Measurements from ENCODE around the gene SDK1. TPM values are rescaled to one million over a fixed set of nuclear protein-coding genes. Genes with fewer than 3 reads are reported as not detected.

Gene SDK1
- total RNA-seq, 1 experiment from 2014 or later: 9.3 TPM

- H3K27me3 Mint-ChIP-seq (ENCODE audit: low read depth): no peaks in the 10 kb centered on the region
- TF ChIP-seq, protein P1, sequence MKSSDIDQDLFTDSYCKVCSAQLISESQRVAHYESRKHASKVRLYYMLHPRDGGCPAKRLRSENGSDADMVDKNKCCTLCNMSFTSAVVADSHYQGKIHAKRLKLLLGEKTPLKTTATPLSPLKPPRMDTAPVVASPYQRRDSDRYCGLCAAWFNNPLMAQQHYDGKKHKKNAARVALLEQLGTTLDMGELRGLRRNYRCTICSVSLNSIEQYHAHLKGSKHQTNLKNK (CRISPR knock-in tag; IDR thresholded peaks at IDR 0.05): no peak
- TF ChIP-seq AR (CRISPR knock-in tag; IDR thresholded peaks at IDR 0.05): no peak
- no peak for TF ChIP-seq ATF2 (CRISPR knock-in tag; IDR thresholded peaks at IDR 0.05; ENCODE audit: borderline replicate concordance, low read depth)
- no peak for TF ChIP-seq TCF7 (CRISPR knock-in tag; IDR thresholded peaks at IDR 0.05; ENCODE audit: low read depth)
- TF ChIP-seq, protein P2, sequence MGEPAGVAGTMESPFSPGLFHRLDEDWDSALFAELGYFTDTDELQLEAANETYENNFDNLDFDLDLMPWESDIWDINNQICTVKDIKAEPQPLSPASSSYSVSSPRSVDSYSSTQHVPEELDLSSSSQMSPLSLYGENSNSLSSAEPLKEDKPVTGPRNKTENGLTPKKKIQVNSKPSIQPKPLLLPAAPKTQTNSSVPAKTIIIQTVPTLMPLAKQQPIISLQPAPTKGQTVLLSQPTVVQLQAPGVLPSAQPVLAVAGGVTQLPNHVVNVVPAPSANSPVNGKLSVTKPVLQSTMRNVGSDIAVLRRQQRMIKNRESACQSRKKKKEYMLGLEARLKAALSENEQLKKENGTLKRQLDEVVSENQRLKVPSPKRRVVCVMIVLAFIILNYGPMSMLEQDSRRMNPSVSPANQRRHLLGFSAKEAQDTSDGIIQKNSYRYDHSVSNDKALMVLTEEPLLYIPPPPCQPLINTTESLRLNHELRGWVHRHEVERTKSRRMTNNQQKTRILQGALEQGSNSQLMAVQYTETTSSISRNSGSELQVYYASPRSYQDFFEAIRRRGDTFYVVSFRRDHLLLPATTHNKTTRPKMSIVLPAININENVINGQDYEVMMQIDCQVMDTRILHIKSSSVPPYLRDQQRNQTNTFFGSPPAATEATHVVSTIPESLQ (CRISPR knock-in tag; IDR thresholded peaks at IDR 0.05): no peak
- no peak for TF ChIP-seq MAX (CRISPR knock-in tag; IDR thresholded peaks at IDR 0.05)
- TF ChIP-seq IRF1 (CRISPR knock-in tag; IDR thresholded peaks at IDR 0.05): no peak
- TF ChIP-seq, protein P3, sequence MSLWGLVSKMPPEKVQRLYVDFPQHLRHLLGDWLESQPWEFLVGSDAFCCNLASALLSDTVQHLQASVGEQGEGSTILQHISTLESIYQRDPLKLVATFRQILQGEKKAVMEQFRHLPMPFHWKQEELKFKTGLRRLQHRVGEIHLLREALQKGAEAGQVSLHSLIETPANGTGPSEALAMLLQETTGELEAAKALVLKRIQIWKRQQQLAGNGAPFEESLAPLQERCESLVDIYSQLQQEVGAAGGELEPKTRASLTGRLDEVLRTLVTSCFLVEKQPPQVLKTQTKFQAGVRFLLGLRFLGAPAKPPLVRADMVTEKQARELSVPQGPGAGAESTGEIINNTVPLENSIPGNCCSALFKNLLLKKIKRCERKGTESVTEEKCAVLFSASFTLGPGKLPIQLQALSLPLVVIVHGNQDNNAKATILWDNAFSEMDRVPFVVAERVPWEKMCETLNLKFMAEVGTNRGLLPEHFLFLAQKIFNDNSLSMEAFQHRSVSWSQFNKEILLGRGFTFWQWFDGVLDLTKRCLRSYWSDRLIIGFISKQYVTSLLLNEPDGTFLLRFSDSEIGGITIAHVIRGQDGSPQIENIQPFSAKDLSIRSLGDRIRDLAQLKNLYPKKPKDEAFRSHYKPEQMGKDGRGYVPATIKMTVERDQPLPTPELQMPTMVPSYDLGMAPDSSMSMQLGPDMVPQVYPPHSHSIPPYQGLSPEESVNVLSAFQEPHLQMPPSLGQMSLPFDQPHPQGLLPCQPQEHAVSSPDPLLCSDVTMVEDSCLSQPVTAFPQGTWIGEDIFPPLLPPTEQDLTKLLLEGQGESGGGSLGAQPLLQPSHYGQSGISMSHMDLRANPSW (CRISPR knock-in tag; conservative IDR thresholded peaks at IDR 0.05; ENCODE audit: low read depth): no peak
- no peak for TF ChIP-seq ZNF138 (CRISPR knock-in tag; conservative IDR thresholded peaks at IDR 0.05)
- no peak for TF ChIP-seq KAT7 (CRISPR knock-in tag; IDR thresholded peaks at IDR 0.05; ENCODE audit: borderline replicate concordance)
- TF ChIP-seq NFATC4 (CRISPR knock-in tag; IDR thresholded peaks at IDR 0.05): no peak
- no peak for TF ChIP-seq GRHL2 (CRISPR knock-in tag; IDR thresholded peaks at IDR 0.05; ENCODE audit: insufficient replicate concordance, severe bottlenecking)
- TF ChIP-seq, protein P4, sequence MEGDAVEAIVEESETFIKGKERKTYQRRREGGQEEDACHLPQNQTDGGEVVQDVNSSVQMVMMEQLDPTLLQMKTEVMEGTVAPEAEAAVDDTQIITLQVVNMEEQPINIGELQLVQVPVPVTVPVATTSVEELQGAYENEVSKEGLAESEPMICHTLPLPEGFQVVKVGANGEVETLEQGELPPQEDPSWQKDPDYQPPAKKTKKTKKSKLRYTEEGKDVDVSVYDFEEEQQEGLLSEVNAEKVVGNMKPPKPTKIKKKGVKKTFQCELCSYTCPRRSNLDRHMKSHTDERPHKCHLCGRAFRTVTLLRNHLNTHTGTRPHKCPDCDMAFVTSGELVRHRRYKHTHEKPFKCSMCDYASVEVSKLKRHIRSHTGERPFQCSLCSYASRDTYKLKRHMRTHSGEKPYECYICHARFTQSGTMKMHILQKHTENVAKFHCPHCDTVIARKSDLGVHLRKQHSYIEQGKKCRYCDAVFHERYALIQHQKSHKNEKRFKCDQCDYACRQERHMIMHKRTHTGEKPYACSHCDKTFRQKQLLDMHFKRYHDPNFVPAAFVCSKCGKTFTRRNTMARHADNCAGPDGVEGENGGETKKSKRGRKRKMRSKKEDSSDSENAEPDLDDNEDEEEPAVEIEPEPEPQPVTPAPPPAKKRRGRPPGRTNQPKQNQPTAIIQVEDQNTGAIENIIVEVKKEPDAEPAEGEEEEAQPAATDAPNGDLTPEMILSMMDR (IDR thresholded peaks at IDR 0.05): no peak
- TF ChIP-seq ERG (CRISPR knock-in tag; IDR thresholded peaks at IDR 0.05): no peak
- TF ChIP-seq GABPB1 (CRISPR knock-in tag; IDR thresholded peaks at IDR 0.05): no peak
- TF ChIP-seq HMGA2 (CRISPR knock-in tag; IDR thresholded peaks at IDR 0.05): no peak
- TF ChIP-seq, protein P5, sequence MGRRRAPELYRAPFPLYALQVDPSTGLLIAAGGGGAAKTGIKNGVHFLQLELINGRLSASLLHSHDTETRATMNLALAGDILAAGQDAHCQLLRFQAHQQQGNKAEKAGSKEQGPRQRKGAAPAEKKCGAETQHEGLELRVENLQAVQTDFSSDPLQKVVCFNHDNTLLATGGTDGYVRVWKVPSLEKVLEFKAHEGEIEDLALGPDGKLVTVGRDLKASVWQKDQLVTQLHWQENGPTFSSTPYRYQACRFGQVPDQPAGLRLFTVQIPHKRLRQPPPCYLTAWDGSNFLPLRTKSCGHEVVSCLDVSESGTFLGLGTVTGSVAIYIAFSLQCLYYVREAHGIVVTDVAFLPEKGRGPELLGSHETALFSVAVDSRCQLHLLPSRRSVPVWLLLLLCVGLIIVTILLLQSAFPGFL (CRISPR knock-in tag; IDR thresholded peaks at IDR 0.05; ENCODE audit: borderline replicate concordance): no peak
- H3K4me1 Mint-ChIP-seq: peaks cover 15% of the 10 kb centered on the region
- no peak for ATAC-seq
- ChIA-PET POLR2A (no interaction called here), CTCF (no interaction called here)
- H3K27ac Mint-ChIP-seq: no peak overlapping the region
- DNase-seq (ENCODE audit: low spot score): no peak
- no peaks in the 10 kb centered on the region for H3K36me3 Mint-ChIP-seq
- H3K4me3 Mint-ChIP-seq: no peak overlapping the region
- no peaks in the 10 kb centered on the region for H3K9me3 Mint-ChIP-seq
Observed at GRCh38 chr7:3338161-3338560, 37.1 kb downstream of the SDK1 start.

Data from WTC11 (cell line).